Suprapubic skin (tissue), 4 donors: Measurements from ENCODE around the gene KCNK17.

Source experiments
- CTCF ChIP-seq, 2 donors: fragments of 200-600 bp in 1 of 2; fragments of 450-650 bp in 1 of 2; sonication (generic) in 1 of 2; IDR thresholded peaks; one replicate each; pipeline ENCODE4 v1.5.1; 2016 to 2019; ENCODE audit warnings: antibody characterized with exemption in 2 of 2, mild to moderate bottlenecking in 1 of 2, moderate library complexity in 1 of 2
- EP300 ChIP-seq: sonication (generic); formaldehyde crosslinking; IDR thresholded peaks from one replicate; pipeline ENCODE4 v1.6.1; 2017; ENCODE audit warnings: antibody characterized with exemption
- POLR2A ChIP-seq, 2 donors: fragments of 450-650 bp; IDR thresholded peaks; one replicate each; pipeline ENCODE4 v1.6.1; 2017; ENCODE audit warnings: antibody characterized with exemption in 2 of 2, mild to moderate bottlenecking in 2 of 2, moderate library complexity in 2 of 2
- POLR2AphosphoS5 ChIP-seq, 3 donors: sonication (generic); formaldehyde crosslinking; IDR thresholded peaks; one replicate each; pipeline ENCODE4 v1.6.1; 2017; ENCODE audit warnings: antibody characterized with exemption in 3 of 3

- TF ChIP-seq CTCF (IDR thresholded peaks at IDR 0.05) (no peak), POLR2A (IDR thresholded peaks at IDR 0.05) (no peak), POLR2AphosphoS5 (IDR thresholded peaks at IDR 0.05) (no peak), EP300 (no peak)
Measured at GRCh38 chr6:39353698-39354315, 39.6 kb upstream of the KCNK17 start.
